Mucosa of descending colon (tissue), 3 donors: Measurements from ENCODE around the gene GAS2L2. TPM values are rescaled to one million over a fixed set of nuclear protein-coding genes. Genes with fewer than 3 reads are reported as not detected.

Experiments
- ATAC-seq: fragments of 200-7000 bp; cut with Tn5 transposase; one replicate; pipeline ENCODE4 v1.9.1; 2020; ENCODE audit warnings: mild to moderate bottlenecking, moderate library complexity
- DNase-seq, 3 donors: peaks; one replicate each; pipeline ENCODE4 v3.0.0-alpha.2; 2020
- H3K36me3 ChIP-seq: fragments of 200-600 bp; one replicate; pipeline ENCODE4 v1.8.0; 2021; ENCODE audit warnings: low read depth, mild to moderate bottlenecking
- H3K4me1 ChIP-seq: fragments of 200-600 bp; one replicate; pipeline ENCODE4 v1.8.0; 2021; ENCODE audit warnings: low read depth, mild to moderate bottlenecking
- H3K4me3 ChIP-seq: fragments of 200-600 bp; one replicate; pipeline ENCODE4 v1.8.0; 2021; ENCODE audit warnings: mild to moderate bottlenecking
- H3K9me3 ChIP-seq: fragments of 200-600 bp; one replicate; pipeline ENCODE4 v1.8.0; 2021; ENCODE audit warnings: mild to moderate bottlenecking
- intact Hi-C, 2 donors: fragments of 100-400 bp; cut with DNase I in 1 of 2; cut with micrococcal nuclease in 1 of 2; formaldehyde crosslinking; loops; one replicate each; pipeline versions ENCODE4 v1.11.0 to v1.11.1; 2022; cut with DNase I, micrococcal nuclease
- total RNA-seq, 3 donors: library from RNA; stranded (reverse); fragmentation: NEBNext Ultra II Directional in 2 of 3; extraction: Animal tissue kit (Norgen Biotek cat#: 25700) in 2 of 3; gene quantifications; one replicate each; pipeline versions ENCODE4 v1.2.1 to v1.2.4, GENCODE V29; 2021 to 2023
- TF ChIP-seq, protein P1 (sequence below): fragments of 200-600 bp; IDR thresholded peaks from one replicate; pipeline ENCODE4 v1.8.0; 2022; ENCODE audit warnings: antibody characterized with exemption, mild to moderate bottlenecking
- donor health status: DM: no; HTN: no; CAD: no; lungs with moderate emphysema.
- donor health status: DM: no; HTN: no; CAD: no.
- donor health status: DM: no; HTN: yes; CAD: no.

Gene GAS2L2
- total RNA-seq, 3 donors from 2014 or later: not detected

DNA sequence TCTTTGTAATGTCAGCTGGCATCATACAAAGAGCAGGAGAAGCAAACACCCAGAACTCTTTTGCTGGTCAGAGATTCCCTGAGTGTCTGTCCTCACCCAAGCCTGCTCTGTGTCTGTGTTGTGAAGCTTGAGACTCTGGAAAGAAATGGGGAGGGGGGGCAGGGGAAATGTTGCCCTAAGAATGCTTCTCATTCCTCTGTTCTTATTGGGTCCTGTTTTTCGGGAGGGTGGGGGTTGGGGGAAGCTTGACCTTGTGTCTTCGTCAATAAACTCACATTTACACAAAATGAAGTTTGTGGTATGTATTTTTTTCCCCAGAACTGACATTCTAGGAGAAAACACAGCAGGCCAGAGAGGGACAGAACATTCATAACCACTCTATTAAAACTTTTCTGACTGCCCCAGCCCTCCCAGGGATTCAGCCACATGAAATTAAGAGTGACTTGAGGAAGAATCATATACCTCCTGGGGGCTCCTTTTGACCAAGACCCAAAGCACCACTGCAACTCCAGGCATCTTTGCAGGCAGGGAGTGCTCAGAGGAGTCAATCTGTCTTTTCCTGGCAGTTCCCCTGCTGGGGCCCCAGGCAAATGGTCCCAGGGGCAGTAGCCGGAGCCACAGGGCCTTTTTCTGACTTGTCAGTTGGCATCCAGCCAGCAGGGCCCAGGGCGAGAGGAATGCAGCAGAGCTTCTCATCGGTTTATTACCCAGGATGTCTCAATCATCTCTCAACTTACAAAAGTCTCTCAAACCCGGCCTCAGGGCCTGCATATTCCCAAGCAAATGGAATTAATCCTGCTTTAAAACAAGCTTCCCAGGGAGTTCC lies 26.7 kb downstream of the GAS2L2 start:
- H3K36me3 ChIP-seq: no peaks in the 10 kb centered on the region

DNA sequence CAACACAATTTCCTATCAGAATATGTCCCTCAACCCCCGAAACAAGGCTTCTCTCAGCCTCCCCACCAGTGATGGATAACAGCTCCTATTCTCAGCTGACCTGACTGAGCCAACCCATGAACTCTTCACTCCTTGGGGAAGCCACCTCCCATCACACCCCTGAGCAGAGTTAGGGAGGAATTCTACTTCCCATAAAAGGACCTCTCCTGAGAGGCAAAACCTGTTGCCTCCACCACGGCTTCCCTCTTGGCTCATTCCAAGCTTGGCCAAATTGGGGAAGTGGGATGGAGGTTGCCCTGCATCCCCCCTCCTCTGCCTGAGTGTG lies 27.3 kb downstream of the GAS2L2 start:
- TF ChIP-seq, protein P1, sequence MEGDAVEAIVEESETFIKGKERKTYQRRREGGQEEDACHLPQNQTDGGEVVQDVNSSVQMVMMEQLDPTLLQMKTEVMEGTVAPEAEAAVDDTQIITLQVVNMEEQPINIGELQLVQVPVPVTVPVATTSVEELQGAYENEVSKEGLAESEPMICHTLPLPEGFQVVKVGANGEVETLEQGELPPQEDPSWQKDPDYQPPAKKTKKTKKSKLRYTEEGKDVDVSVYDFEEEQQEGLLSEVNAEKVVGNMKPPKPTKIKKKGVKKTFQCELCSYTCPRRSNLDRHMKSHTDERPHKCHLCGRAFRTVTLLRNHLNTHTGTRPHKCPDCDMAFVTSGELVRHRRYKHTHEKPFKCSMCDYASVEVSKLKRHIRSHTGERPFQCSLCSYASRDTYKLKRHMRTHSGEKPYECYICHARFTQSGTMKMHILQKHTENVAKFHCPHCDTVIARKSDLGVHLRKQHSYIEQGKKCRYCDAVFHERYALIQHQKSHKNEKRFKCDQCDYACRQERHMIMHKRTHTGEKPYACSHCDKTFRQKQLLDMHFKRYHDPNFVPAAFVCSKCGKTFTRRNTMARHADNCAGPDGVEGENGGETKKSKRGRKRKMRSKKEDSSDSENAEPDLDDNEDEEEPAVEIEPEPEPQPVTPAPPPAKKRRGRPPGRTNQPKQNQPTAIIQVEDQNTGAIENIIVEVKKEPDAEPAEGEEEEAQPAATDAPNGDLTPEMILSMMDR: no peak
- Histone ChIP-seq H3K4me3 (no peak overlapping the region), H3K36me3 (no peaks in the 10 kb centered on the region), H3K9me3 (no peaks in the 10 kb centered on the region), H3K4me1 (no peaks in the 10 kb centered on the region)
- ATAC-seq (no peak), DNase-seq (no peak)
- intact Hi-C loops: no loop called here

More for the DNA sequence above, 26.7 kb downstream of the GAS2L2 start:
- Histone ChIP-seq H3K4me1 (peaks cover 5% of the 10 kb centered on the region), H3K9me3 (no peaks in the 10 kb centered on the region), H3K4me3 (no peak overlapping the region)
- ATAC-seq (peak; percentile 28), DNase-seq (peak in 2 of 3 donors; percentile 40 to 56)
- TF ChIP-seq, protein P1: no peak
- intact Hi-C loops: no loop called here

GRCh38 chr17:35725058-35725457 lies 28.0 kb downstream of the GAS2L2 start:
- H3K4me3 ChIP-seq: no peak overlapping the region
- DNase-seq (no peak), ATAC-seq (no peak)
- no peaks in the 10 kb centered on the region for H3K36me3 ChIP-seq
- no peaks in the 10 kb centered on the region for H3K4me1 ChIP-seq
- no peaks in the 10 kb centered on the region for H3K9me3 ChIP-seq
- intact Hi-C loops: no loop called here
- TF ChIP-seq, protein P1: no peak

- TF ChIP-seq, protein P1: no peak
Observed at GRCh38 chr17:35723735-35724134, 29.3 kb downstream of the GAS2L2 start.

GRCh38 chr17:35717475-35717874 lies 35.6 kb downstream of the GAS2L2 start:
- TF ChIP-seq, protein P1: no peak
- intact Hi-C loops: no loop called here
- Histone ChIP-seq H3K9me3 (no peaks in the 10 kb centered on the region), H3K36me3 (no peaks in the 10 kb centered on the region), H3K4me1 (no peaks in the 10 kb centered on the region), H3K4me3 (no peak overlapping the region)
- no peak for DNase-seq
- no peak for ATAC-seq

More at GRCh38 chr17:35723735-35724134, 29.3 kb downstream of the GAS2L2 start:
- no peak for DNase-seq
- H3K9me3 ChIP-seq: no peaks in the 10 kb centered on the region
- ATAC-seq: no peak
- no peaks in the 10 kb centered on the region for H3K4me1 ChIP-seq
- intact Hi-C loops: no loop called here
- H3K36me3 ChIP-seq: no peaks in the 10 kb centered on the region
- H3K4me3 ChIP-seq: no peak overlapping the region
